ENCODE data around the gene PCDHGA11. TPM values are rescaled to one million over a fixed set of nuclear protein-coding genes. Genes with fewer than 3 reads are reported as not detected.

The PCDHGA11 gene
- total and polyA plus RNA-seq, 9 of the 15 experiments (the other 6 are each of a cell fraction or from before 2014, with no cell fraction given) = 0.04 to 0.07 (median 0.04) TPM; not detected in 4

DNA sequence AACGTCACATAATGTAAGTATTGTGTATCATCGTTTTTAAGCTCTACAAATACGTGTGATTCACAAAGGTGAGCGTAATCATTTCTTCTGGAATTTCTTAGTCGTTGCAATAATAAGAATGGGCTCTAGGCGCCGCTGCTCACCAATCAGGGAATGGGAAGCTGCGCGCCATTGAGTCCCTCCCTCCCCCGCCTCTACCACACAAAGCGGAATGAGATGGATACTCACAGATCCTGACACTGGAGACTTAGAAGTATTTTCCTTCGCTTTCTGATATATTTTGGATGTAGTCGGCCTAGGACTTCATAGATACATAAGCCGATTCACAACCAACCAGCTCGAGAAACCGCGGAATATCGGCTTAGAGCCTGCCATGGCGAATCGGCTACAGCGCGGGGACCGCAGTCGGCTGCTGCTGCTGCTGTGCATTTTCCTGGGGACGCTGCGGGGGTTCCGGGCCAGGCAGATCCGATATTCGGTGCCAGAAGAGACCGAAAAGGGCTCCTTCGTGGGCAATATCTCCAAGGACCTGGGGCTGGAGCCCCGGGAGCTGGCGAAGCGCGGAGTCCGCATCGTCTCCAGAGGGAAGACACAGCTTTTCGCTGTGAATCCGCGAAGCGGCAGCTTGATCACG, at the start of gene PCDHGA11 (continued):
- TF ChIP-seq TRIM24 (IDR thresholded peaks at IDR 0.05) (no peak), BMI1 (IDR thresholded peaks at IDR 0.05; ENCODE audit: low read length) (no peak), SMAD3 (CRISPR knock-in tag; conservative IDR thresholded peaks at IDR 0.05) (no peak), KLF16 (IDR thresholded peaks at IDR 0.05) (0 out of 2 replicates have a peak, but pooled peaks have one; percentile 34), CHD1 (IDR thresholded peaks at IDR 0.05; ENCODE audit: low read length) (no peak), NR3C1 (CRISPR knock-in tag; IDR thresholded peaks at IDR 0.05) (no peak), SIX5 (IDR thresholded peaks at IDR 0.05; ENCODE audit: borderline replicate concordance in 1 of 2, insufficient read depth in 1 of 2, low read depth in 1 of 2, low read length in 2 of 2) (no peak), MBD2 (IDR thresholded peaks at IDR 0.05; ENCODE audit: borderline replicate concordance, low read depth) (no peak), HNRNPLL (IDR thresholded peaks at IDR 0.05; ENCODE audit: low read depth, low read length, poor library complexity, severe bottlenecking) (no peak)
- TF ChIP-seq, protein P1, sequence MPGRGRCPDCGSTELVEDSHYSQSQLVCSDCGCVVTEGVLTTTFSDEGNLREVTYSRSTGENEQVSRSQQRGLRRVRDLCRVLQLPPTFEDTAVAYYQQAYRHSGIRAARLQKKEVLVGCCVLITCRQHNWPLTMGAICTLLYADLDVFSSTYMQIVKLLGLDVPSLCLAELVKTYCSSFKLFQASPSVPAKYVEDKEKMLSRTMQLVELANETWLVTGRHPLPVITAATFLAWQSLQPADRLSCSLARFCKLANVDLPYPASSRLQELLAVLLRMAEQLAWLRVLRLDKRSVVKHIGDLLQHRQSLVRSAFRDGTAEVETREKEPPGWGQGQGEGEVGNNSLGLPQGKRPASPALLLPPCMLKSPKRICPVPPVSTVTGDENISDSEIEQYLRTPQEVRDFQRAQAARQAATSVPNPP (IDR thresholded peaks at IDR 0.05; ENCODE audit: borderline replicate concordance, insufficient read depth, insufficient read length) = no peak
- TF ChIP-seq, protein P2, sequence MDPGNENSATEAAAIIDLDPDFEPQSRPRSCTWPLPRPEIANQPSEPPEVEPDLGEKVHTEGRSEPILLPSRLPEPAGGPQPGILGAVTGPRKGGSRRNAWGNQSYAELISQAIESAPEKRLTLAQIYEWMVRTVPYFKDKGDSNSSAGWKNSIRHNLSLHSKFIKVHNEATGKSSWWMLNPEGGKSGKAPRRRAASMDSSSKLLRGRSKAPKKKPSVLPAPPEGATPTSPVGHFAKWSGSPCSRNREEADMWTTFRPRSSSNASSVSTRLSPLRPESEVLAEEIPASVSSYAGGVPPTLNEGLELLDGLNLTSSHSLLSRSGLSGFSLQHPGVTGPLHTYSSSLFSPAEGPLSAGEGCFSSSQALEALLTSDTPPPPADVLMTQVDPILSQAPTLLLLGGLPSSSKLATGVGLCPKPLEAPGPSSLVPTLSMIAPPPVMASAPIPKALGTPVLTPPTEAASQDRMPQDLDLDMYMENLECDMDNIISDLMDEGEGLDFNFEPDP (CRISPR knock-in tag; IDR thresholded peaks at IDR 0.05) = no peak
- TF ChIP-seq, protein P3, sequence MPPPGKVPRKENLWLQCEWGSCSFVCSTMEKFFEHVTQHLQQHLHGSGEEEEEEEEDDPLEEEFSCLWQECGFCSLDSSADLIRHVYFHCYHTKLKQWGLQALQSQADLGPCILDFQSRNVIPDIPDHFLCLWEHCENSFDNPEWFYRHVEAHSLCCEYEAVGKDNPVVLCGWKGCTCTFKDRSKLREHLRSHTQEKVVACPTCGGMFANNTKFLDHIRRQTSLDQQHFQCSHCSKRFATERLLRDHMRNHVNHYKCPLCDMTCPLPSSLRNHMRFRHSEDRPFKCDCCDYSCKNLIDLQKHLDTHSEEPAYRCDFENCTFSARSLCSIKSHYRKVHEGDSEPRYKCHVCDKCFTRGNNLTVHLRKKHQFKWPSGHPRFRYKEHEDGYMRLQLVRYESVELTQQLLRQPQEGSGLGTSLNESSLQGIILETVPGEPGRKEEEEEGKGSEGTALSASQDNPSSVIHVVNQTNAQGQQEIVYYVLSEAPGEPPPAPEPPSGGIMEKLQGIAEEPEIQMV (tag; conservative IDR thresholded peaks at IDR 0.05; ENCODE audit: low read depth) = no peak
- TF ChIP-seq, protein P4, sequence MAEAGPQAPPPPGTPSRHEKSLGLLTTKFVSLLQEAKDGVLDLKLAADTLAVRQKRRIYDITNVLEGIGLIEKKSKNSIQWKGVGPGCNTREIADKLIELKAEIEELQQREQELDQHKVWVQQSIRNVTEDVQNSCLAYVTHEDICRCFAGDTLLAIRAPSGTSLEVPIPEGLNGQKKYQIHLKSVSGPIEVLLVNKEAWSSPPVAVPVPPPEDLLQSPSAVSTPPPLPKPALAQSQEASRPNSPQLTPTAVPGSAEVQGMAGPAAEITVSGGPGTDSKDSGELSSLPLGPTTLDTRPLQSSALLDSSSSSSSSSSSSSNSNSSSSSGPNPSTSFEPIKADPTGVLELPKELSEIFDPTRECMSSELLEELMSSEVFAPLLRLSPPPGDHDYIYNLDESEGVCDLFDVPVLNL (CRISPR knock-in tag; IDR thresholded peaks at IDR 0.05; ENCODE audit: low read depth) = no peak
- TF ChIP-seq, protein P5, sequence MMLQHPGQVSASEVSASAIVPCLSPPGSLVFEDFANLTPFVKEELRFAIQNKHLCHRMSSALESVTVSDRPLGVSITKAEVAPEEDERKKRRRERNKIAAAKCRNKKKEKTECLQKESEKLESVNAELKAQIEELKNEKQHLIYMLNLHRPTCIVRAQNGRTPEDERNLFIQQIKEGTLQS (IDR thresholded peaks at IDR 0.05) = no peak
- TF ChIP-seq, protein P5 (CRISPR knock-in tag; conservative IDR thresholded peaks at IDR 0.05) = no peak
